CD4-positive, alpha-beta memory T cell (primary cell): ENCODE measurements around the gene LTBR. TPM values are rescaled to one million over a fixed set of nuclear protein-coding genes. Genes with fewer than 3 reads are reported as not detected.

Experiments used
- CTCF ChIA-PET: fragments of 350-600 bp; sonication (Branson Sonifier 250); formaldehyde crosslinking; loops from one replicate; lab custom pipeline; 2021; ENCODE audit warnings: inconsistent platforms; ENCODE audit not compliant: partially characterized antibody; lab: Charles Lee
- POLR2A ChIA-PET: fragments of 350-600 bp; sonication (Branson Sonifier 250); formaldehyde crosslinking; loops from one replicate; lab custom pipeline; 2021; ENCODE audit not compliant: partially characterized antibody; lab: Charles Lee
- DNase-seq, 5 donors: peaks; one replicate each; pipeline versions ENCODE4 v3.0.0 to v3.0.0-alpha.2; 2020 to 2022; ENCODE audit warnings: mixed read lengths in 1 of 5
- H3K27ac ChIP-seq: one replicate; pipeline ENCODE4 v1.7.0; 2013; ENCODE audit warnings: low read depth, low read length
- H3K27me3 ChIP-seq: 2 replicates; pipeline ENCODE4 v1.7.0; 2013; ENCODE audit warnings: mild to moderate bottlenecking, low read length, moderate library complexity; ENCODE audit not compliant: insufficient read depth
- H3K36me3 ChIP-seq: 2 replicates; pipeline ENCODE4 v1.7.0; 2013; ENCODE audit warnings: mild to moderate bottlenecking, low read length, moderate library complexity; ENCODE audit not compliant: insufficient read depth
- H3K4me1 ChIP-seq: 2 replicates; pipeline ENCODE4 v1.7.0; 2013; ENCODE audit warnings: mild to moderate bottlenecking, low read length, moderate library complexity; ENCODE audit not compliant: insufficient read depth
- H3K4me3 ChIP-seq, 2 donors: one replicate each; pipeline ENCODE4 v1.7.0; 2013; ENCODE audit warnings: low read length in 2 of 2, mild to moderate bottlenecking in 1 of 2
- H3K9me3 ChIP-seq, 2 donors: one replicate each; pipeline ENCODE4 v1.7.0; 2013; ENCODE audit warnings: low read length in 2 of 2, control low read depth in 1 of 2; ENCODE audit not compliant: control insufficient read depth in 1 of 2
- H3K27ac Mint-ChIP-seq, 7 donors: one replicate each; pipeline ENCODE4 v1.8.0; 2020 to 2021; ENCODE audit warnings: mixed read lengths in 7 of 7, mild to moderate bottlenecking in 6 of 7, inconsistent platforms in 3 of 7, moderate library complexity in 3 of 7
- H3K27me3 Mint-ChIP-seq, 2 donors: one replicate each; pipeline ENCODE4 v1.8.0; 2020 to 2021; ENCODE audit warnings: mixed read lengths in 2 of 2
- H3K36me3 Mint-ChIP-seq, 2 donors: one replicate each; pipeline ENCODE4 v1.8.0; 2020 to 2021; ENCODE audit warnings: mixed read lengths in 2 of 2, inconsistent platforms in 1 of 2, mild to moderate bottlenecking in 1 of 2
- H3K4me1 Mint-ChIP-seq, 4 donors: one replicate each; pipeline ENCODE4 v1.8.0; 2020 to 2021; ENCODE audit warnings: mixed read lengths in 4 of 4, mild to moderate bottlenecking in 1 of 4
- H3K4me3 Mint-ChIP-seq, 8 donors: one replicate each; pipeline ENCODE4 v1.8.0; 2020 to 2021; ENCODE audit warnings: mixed read lengths in 8 of 8, mild to moderate bottlenecking in 7 of 8, moderate library complexity in 6 of 8, inconsistent platforms in 3 of 8
- H3K9me3 Mint-ChIP-seq, 8 donors: one replicate each; pipeline ENCODE4 v1.8.0; 2020 to 2021; ENCODE audit warnings: mixed read lengths in 8 of 8, mild to moderate bottlenecking in 5 of 8, inconsistent platforms in 3 of 8, moderate library complexity in 1 of 8
- intact Hi-C: fragments of 100-400 bp; cut with micrococcal nuclease; formaldehyde crosslinking; loops from one replicate; pipeline ENCODE4 v1.15.1; 2023
- polyA plus RNA-seq, 2 donors: library from polyadenylated mRNA; unstranded; fragments of 300-500 nt; fragmentation: Illumina TruSeq; gene quantifications; one replicate each; pipeline ENCODE4 v1.2.3, GENCODE V29; 2021
- total RNA-seq, 2 experiments: library from RNA; stranded (reverse); gene quantifications; one replicate each; pipeline ENCODE4 v1.2.3, GENCODE V29; 2021

Gene LTBR
- total and polyA plus RNA-seq, 4 experiments from 2014 or later = 1.1 to 1.3 TPM; not detected in 2

DNA sequence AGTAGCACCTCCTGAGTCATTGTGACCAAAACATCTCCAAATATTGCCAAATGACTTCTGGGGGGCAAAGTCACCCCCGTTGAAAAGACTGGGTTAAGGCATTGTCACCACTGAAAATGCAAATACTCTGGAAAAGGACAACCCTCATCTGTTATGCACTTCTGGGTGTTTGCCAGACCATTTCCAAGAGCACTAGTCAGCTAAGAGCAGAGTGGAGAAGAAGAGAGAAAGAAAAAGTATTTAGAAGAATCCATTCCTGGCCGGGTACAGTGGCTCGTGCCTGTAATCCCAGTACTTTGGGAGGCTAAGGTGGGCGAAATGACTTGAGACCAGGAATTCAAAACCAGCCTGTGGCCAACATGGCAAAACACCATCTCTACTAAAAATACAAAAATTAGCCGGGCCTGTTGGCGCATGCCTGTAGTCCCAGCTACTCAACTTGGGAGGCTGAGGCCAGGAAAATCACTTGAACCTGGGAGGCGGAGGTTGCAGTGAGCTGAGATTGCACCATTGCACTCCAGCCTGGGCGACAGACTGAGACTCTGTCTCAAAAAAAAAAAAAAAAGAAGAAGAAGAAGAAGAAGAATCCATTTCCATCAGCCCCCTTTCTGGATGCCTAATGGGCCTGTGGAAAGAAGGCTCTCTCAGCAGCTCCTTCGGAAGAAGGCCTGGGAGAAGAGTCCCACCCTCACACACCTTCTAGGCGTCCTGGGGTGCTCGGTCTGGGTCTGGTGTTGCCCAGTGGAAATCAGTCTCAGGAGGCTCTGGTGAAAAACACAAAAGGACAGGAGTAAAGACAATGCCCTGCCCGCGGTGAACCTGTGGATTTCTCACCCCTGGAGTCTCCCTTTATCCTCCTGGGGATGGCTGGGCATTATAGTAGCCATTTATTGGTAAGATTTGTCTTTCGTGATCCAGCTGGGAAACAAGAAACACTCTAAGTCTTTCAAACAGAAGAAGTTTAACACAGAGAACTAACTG, 3.5 kb upstream of the LTBR start:
- Mint-ChIP-seq H3K36me3 (no peaks in the 10 kb centered on the region), H3K4me1 (peaks cover 11 to 33% (median 19%) of the 10 kb centered on the region in 4 donors), H3K4me3 (no peak overlapping the region), H3K9me3 (no peaks in the 10 kb centered on the region), H3K27me3 (peaks cover 10 to 16% of the 10 kb centered on the region in 2 donors), H3K27ac (no peak overlapping the region)
- intact Hi-C loops = no loop called here
- no peak overlapping the region for H3K27ac ChIP-seq
- H3K4me1 ChIP-seq = peaks cover 25% of the 10 kb centered on the region
- no peaks in the 10 kb centered on the region for H3K9me3 ChIP-seq
- DNase-seq = no peak
- ChIA-PET CTCF (interaction anchor here (1.3 to 1.5 kb wide), 2 partner anchors 44 to 46 kb away, joined by 3 to 5 read pairs; no protein-coding TSS in a partner anchor), POLR2A (no interaction called here)
- H3K4me3 ChIP-seq = no peak overlapping the region
- no peaks in the 10 kb centered on the region for H3K36me3 ChIP-seq
- H3K27me3 ChIP-seq = peaks cover 16% of the 10 kb centered on the region

GRCh38 chr12:6382371-6382770, 1.6 kb upstream of the LTBR start:
- CTCF ChIA-PET = interaction anchor here (0.8 to 1.7 kb wide), 3 partner anchors 46 to 56 kb away, joined by 3 to 5 read pairs (median 5); no protein-coding TSS in a partner anchor
- H3K4me1 ChIP-seq = peaks cover 8% of the 10 kb centered on the region
- peaks cover 16% of the 10 kb centered on the region for H3K27me3 ChIP-seq

DNA sequence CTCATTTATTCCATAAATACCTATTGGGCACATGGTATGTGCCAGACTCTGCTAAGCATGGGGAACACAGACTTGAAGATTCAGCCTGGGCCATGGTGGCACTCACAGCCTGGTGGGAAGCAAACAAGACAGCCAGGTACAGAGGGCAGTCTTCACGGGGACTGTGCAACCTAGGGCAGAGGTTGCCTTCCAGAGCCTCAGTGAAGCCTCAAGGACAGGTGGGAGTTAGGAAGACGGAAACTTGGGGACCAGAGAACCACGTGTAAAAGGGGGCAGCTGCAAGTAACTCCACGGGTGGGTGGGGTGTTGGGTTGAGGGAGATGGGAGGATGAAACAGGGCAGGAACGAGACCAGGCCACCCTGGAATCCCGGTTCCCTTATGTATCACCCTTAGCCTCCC, 980 bp upstream of the LTBR start:
- Histone ChIP-seq H3K27ac (no peak overlapping the region), H3K4me1 (peaks cover 4% of the 10 kb centered on the region), H3K4me3 (no peak overlapping the region), H3K9me3 (no peaks in the 10 kb centered on the region), H3K27me3 (peaks cover 16% of the 10 kb centered on the region), H3K36me3 (no peaks in the 10 kb centered on the region)
- intact Hi-C loops = no loop called here
- no peak for DNase-seq
- POLR2A ChIA-PET = interaction anchor here (1.1 kb wide), 1 partner anchor 37 kb away, joined by 4 read pairs; no protein-coding TSS in a partner anchor
- CTCF ChIA-PET = interaction anchor here (0.8 to 1.7 kb wide), 2 partner anchors 46 to 57 kb away, joined by 3 to 5 read pairs; no protein-coding TSS in a partner anchor
- H3K36me3 Mint-ChIP-seq = no peaks in the 10 kb centered on the region
- H3K9me3 Mint-ChIP-seq = peaks cover 0 to 1% (median 0%) of the 10 kb centered on the region in 8 donors
- H3K27ac Mint-ChIP-seq = peak overlapping the region in 1 of 7 donors; percentile 41
- peak overlapping the region in 3 of 8 donors; percentile 65 to 69 (median 67) for H3K4me3 Mint-ChIP-seq
- peaks cover 0 to 11% (median 2%) of the 10 kb centered on the region in 4 donors for H3K4me1 Mint-ChIP-seq
- H3K27me3 Mint-ChIP-seq = peaks cover 10 to 21% of the 10 kb centered on the region in 2 donors

More at GRCh38 chr12:6382371-6382770, 1.6 kb upstream of the LTBR start:
- POLR2A ChIA-PET = no interaction called here
- no peaks in the 10 kb centered on the region for H3K36me3 ChIP-seq
- H3K27ac ChIP-seq = no peak overlapping the region
- Mint-ChIP-seq H3K4me1 (peaks cover 3 to 14% (median 4%) of the 10 kb centered on the region in 4 donors), H3K27me3 (peaks cover 10 to 20% of the 10 kb centered on the region in 2 donors), H3K4me3 (no peak overlapping the region), H3K27ac (no peak overlapping the region), H3K9me3 (no peaks in the 10 kb centered on the region), H3K36me3 (no peaks in the 10 kb centered on the region)
- no peak overlapping the region for H3K4me3 ChIP-seq
- DNase-seq = no peak
- H3K9me3 ChIP-seq = no peaks in the 10 kb centered on the region
- intact Hi-C loops = no loop called here

DNA sequence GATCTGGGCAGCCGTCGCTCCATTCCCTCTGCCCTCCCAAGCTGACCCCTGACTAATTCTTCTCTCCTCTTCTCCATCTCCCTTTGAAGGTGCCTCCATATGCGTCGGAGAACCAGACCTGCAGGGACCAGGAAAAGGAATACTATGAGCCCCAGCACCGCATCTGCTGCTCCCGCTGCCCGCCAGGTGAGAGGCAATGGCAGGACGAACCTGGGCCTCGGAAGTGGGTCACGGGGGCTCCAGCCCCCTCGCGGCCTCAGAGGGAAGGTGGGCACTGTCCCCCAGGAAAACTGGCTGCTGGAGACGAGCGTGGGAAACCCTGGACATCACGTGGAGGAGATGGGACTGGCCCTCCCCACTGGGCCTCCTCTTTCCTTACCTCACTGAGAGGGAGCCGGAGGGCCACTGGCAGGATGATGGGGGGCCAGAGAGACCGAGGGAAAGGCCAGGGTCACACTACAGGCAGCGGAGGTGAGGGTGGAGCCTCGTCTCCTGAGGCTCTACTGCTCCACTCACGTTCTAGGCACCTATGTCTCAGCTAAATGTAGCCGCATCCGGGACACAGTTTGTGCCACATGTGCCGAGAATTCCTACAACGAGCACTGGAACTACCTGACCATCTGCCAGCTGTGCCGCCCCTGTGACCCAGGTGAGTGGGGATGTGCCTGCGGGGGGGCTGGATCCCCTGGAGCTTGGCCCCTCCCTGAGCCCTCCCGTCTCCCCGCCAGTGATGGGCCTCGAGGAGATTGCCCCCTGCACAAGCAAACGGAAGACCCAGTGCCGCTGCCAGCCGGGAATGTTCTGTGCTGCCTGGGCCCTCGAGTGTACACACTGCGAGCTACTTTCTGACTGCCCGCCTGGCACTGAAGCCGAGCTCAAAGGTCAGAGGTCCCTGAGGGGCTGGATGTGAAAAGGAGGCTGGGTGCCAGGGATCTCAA, 806 bp downstream of the LTBR start:
- DNase-seq = no peak
- H3K4me1 ChIP-seq = peaks cover 4% of the 10 kb centered on the region
- peaks cover 16% of the 10 kb centered on the region for H3K27me3 ChIP-seq
- H3K9me3 ChIP-seq = no peaks in the 10 kb centered on the region
- intact Hi-C loops = no loop called here
- peaks cover 10 to 22% of the 10 kb centered on the region in 2 donors for H3K27me3 Mint-ChIP-seq
- no peak overlapping the region for H3K27ac ChIP-seq
- peaks cover 0 to 11% (median 2%) of the 10 kb centered on the region in 4 donors for H3K4me1 Mint-ChIP-seq
- no peaks in the 10 kb centered on the region for H3K36me3 Mint-ChIP-seq
- no peaks in the 10 kb centered on the region for H3K36me3 ChIP-seq
- H3K27ac Mint-ChIP-seq = no peak overlapping the region
- ChIA-PET CTCF (interaction anchor here (0.8 kb wide), 1 partner anchor 17 kb away, joined by 3 read pairs; no protein-coding TSS in a partner anchor), POLR2A (no interaction called here)
- no peak overlapping the region for H3K4me3 Mint-ChIP-seq
- no peak overlapping the region for H3K4me3 ChIP-seq
- peaks cover 0 to 1% (median 0%) of the 10 kb centered on the region in 8 donors for H3K9me3 Mint-ChIP-seq

DNA sequence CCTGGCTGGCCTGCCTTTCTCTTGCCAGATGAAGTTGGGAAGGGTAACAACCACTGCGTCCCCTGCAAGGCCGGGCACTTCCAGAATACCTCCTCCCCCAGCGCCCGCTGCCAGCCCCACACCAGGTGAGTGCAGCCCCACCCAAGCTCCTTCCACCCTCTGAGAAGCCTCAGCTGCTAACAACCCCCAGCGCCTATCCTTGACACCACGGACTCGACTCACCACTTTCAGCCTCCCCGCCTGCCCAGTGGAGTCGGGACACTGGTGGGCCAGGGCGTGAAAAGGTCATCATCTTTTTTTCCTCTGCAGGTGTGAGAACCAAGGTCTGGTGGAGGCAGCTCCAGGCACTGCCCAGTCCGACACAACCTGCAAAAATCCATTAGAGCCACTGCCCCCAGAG, 2.1 kb downstream of the LTBR start:
- H3K4me1 ChIP-seq = peaks cover 4% of the 10 kb centered on the region
- H3K4me1 Mint-ChIP-seq = peaks cover 0 to 11% (median 2%) of the 10 kb centered on the region in 4 donors
- peaks cover 0 to 1% (median 0%) of the 10 kb centered on the region in 8 donors for H3K9me3 Mint-ChIP-seq
- H3K4me3 Mint-ChIP-seq = no peak overlapping the region
- no peak overlapping the region for H3K4me3 ChIP-seq
- DNase-seq = no peak
- H3K27me3 ChIP-seq = peaks cover 16% of the 10 kb centered on the region
- no peaks in the 10 kb centered on the region for H3K36me3 ChIP-seq
- H3K27me3 Mint-ChIP-seq = peaks cover 10 to 19% of the 10 kb centered on the region in 2 donors
- no peaks in the 10 kb centered on the region for H3K36me3 Mint-ChIP-seq
- H3K27ac ChIP-seq = no peak overlapping the region
- CTCF ChIA-PET = no interaction called here
- no peak overlapping the region for H3K27ac Mint-ChIP-seq
- POLR2A ChIA-PET = no interaction called here
- intact Hi-C loops = no loop called here
- H3K9me3 ChIP-seq = no peaks in the 10 kb centered on the region

DNA sequence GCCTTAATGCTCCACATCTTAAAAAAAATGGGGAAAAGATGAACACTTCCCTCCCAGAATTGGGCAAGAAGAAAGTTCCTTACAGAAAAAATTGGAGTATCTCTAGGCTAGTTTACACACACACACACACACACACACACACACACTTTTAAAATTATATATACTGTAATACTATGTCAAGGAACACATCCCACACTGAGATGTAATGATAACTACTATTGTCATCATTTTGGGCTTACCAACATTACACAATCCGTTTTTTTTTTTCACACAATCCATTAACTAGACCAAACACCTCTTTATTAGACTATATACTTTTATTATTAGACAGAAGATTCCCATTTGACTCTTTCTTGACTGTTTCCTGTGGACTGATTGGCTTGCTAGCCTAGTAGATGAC, 2.5 kb downstream of the LTBR start:
- ChIA-PET CTCF (no interaction called here), POLR2A (no interaction called here)
- no peak for DNase-seq
- Histone ChIP-seq H3K27ac (no peak overlapping the region), H3K9me3 (no peaks in the 10 kb centered on the region), H3K4me1 (peaks cover 4% of the 10 kb centered on the region), H3K4me3 (no peak overlapping the region), H3K36me3 (no peaks in the 10 kb centered on the region), H3K27me3 (peaks cover 16% of the 10 kb centered on the region)
- peaks cover 10 to 18% of the 10 kb centered on the region in 2 donors for H3K27me3 Mint-ChIP-seq
- H3K4me1 Mint-ChIP-seq = peaks cover 0 to 11% (median 2%) of the 10 kb centered on the region in 4 donors
- no peak overlapping the region for H3K4me3 Mint-ChIP-seq
- H3K36me3 Mint-ChIP-seq = no peaks in the 10 kb centered on the region
- H3K27ac Mint-ChIP-seq = no peak overlapping the region
- H3K9me3 Mint-ChIP-seq = peaks cover 0 to 1% (median 0%) of the 10 kb centered on the region in 8 donors
- intact Hi-C loops = no loop called here
